Measurements from ENCODE around the gene TCF23. TPM values are rescaled to one million over a fixed set of nuclear protein-coding genes. Genes with fewer than 3 reads are reported as not detected.

Gene TCF23
- under 1 TPM in 2 of 4 donors, not detected in 2; 0.20 to 0.63 TPM for total RNA-seq
- polyA plus RNA-seq, result under 1 TPM in 2 of 3 donors, not detected in 1; 0.05 to 0.06 TPM
- long read RNA-seq, donor 1, result 0 reads
- long read RNA-seq, donor 2, full-length matches to known transcripts, result 2 of 2 reads
- long read RNA-seq, donor 2, partial matches to known transcripts, result 0 of 2 reads
- long read RNA-seq, donor 2, other reads (novel, unspliced or antisense), result 0 of 2 reads

DNA sequence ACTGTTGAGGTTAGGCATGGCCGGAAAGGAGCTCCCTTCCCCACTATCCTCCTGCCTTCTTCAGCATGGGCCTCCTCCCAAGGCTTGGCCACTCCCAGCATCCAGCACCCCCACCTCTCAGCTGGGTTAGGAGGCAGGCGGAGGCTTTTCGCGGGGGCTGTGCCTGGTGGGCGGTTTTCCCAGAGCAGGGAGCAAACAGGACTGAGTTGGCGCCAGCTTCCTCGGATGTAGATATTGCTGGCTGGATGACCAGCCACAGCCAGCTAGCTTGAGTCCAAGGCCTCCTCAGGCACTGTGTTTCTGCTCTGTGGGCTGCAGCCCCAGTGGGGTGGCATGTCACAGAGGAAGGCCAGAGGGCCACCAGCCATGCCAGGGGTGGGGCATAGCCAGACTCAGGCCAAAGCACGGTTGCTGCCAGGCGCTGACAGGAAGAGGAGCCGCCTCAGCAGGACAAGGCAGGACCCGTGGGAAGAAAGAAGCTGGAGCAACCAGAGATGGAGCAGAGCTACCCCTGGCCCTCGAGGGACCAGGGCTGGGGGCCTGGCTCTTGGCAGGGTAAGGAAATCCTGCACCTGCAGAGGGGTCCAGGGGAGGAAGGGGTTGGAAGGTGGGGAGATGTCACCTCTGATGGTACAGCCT is at the start of gene TCF23:
Gene TCF23 (plus strand): TSS at position 204 of the 639 bp plus-strand sequence. CDS start 130 bp downstream, at position 334.
- WGBS, 3 donors, result 32 to 34% (median 34%) methylated on average over 12 of the region's 12 CpGs
- peak in 3 of 4 donors; percentile 39 to 79 (median 72) for ATAC-seq
- no peaks in the 10 kb centered on the region for H3K27me3 ChIP-seq (ENCODE audit: insufficient read depth in 3 of 3, low read length in 2 of 3)
- no peak within 1 kb of the TSS for H3K4me3 ChIP-seq
- no peaks in the 10 kb centered on the region for H3K36me3 ChIP-seq (ENCODE audit: insufficient read depth in 1 of 2, low read depth in 1 of 2)
- TF ChIP-seq, protein P1, sequence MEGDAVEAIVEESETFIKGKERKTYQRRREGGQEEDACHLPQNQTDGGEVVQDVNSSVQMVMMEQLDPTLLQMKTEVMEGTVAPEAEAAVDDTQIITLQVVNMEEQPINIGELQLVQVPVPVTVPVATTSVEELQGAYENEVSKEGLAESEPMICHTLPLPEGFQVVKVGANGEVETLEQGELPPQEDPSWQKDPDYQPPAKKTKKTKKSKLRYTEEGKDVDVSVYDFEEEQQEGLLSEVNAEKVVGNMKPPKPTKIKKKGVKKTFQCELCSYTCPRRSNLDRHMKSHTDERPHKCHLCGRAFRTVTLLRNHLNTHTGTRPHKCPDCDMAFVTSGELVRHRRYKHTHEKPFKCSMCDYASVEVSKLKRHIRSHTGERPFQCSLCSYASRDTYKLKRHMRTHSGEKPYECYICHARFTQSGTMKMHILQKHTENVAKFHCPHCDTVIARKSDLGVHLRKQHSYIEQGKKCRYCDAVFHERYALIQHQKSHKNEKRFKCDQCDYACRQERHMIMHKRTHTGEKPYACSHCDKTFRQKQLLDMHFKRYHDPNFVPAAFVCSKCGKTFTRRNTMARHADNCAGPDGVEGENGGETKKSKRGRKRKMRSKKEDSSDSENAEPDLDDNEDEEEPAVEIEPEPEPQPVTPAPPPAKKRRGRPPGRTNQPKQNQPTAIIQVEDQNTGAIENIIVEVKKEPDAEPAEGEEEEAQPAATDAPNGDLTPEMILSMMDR (IDR thresholded peaks at IDR 0.05), result no peak
- intact Hi-C loops (cut with DNase I), result no loop called here
- DNase-seq, result no peak
- H3K4me1 ChIP-seq, result no peaks in the 10 kb centered on the region
- H3K9me3 ChIP-seq, result no peaks in the 10 kb centered on the region
- no peak within 1 kb of the TSS for H3K27ac ChIP-seq

GRCh38 chr2:27099334-27099955 is 49.4 kb upstream of the TCF23 start:
- Histone ChIP-seq H3K4me1 (peaks cover 14% of the 10 kb centered on the region), H3K27me3 (ENCODE audit: insufficient read depth in 3 of 3, low read length in 2 of 3) (no peaks in the 10 kb centered on the region), H3K36me3 (ENCODE audit: insufficient read depth in 1 of 2, low read depth in 1 of 2) (no peaks in the 10 kb centered on the region), H3K9me3 (no peaks in the 10 kb centered on the region), H3K27ac (no peak overlapping the region), H3K4me3 (no peak overlapping the region)
- ATAC-seq (no peak), DNase-seq (peak in 1 of 2 donors; percentile 40)
- TF ChIP-seq, protein P1 (IDR thresholded peaks at IDR 0.05), result no peak
- 88 to 93% (median 90%) methylated on average over 18 to 19 of the region's 19 CpGs for WGBS, 3 donors
- intact Hi-C loops (cut with DNase I), result loop anchor here (5.0 to 10.0 kb wide), 3 partner anchors 93 to 185 kb away; partner anchors contain the start of genes DNAJC5G (in 1 of the 2) and TRIM54 (in 1 of the 2)

DNA sequence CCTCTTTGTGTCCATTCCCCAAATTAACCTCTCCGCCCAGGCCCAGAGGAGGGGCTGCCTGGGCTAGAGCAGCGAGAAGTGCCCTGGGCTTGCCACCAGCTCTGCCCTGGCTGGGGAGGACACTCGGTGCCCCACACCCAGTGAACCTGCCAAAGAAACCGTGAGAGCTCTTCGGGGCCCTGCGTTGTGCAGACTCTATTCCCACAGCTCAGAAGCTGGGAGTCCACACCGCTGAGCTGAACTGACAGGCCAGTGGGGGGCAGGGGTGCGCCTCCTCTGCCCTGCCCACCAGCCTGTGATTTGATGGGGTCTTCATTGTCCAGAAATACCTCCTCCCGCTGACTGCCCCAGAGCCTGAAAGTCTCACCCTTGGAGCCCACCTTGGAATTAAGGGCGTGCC is 48.8 kb upstream of the TCF23 start:
- Histone ChIP-seq H3K27ac (no peak overlapping the region), H3K4me1 (peaks cover 14% of the 10 kb centered on the region), H3K4me3 (no peak overlapping the region), H3K36me3 (ENCODE audit: insufficient read depth in 1 of 2, low read depth in 1 of 2) (no peaks in the 10 kb centered on the region), H3K27me3 (ENCODE audit: insufficient read depth in 3 of 3, low read length in 2 of 3) (no peaks in the 10 kb centered on the region), H3K9me3 (no peaks in the 10 kb centered on the region)
- DNase-seq (peak in 1 of 2 donors; percentile 46), ATAC-seq (no peak)
- TF ChIP-seq, protein P1 (IDR thresholded peaks at IDR 0.05), result no peak
- intact Hi-C loops (cut with DNase I), result no loop called here
- WGBS, 3 donors, result 82 to 84% (median 82%) methylated on average over 10 of the region's 10 CpGs

DNA sequence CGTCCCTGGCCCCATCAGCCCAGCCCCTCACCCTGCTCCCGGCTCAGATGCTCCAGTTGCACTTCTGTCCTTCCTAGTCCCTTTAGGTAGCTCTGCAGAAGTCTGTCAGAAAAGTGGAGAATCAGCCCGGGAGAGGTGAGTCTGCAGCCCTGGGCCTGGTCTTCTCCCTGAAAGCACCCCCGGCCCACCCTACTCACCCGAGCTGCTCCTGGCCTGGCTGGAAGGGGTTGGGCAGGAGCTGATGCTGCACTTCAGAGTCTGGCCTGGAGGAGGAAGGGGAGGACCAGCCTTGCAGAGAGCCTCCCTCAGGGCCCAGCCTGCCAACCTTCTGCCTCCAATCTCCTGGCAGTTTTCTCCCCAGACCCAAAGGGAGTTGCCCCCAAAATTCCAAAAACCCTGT is 46.5 kb upstream of the TCF23 start:
- H3K9me3 ChIP-seq, result no peaks in the 10 kb centered on the region
- ATAC-seq (no peak), DNase-seq (peak in 1 of 2 donors; percentile 6)
- no peak overlapping the region for H3K27ac ChIP-seq
- no peaks in the 10 kb centered on the region for H3K36me3 ChIP-seq (ENCODE audit: insufficient read depth in 1 of 2, low read depth in 1 of 2)
- no peaks in the 10 kb centered on the region for H3K27me3 ChIP-seq (ENCODE audit: insufficient read depth in 3 of 3, low read length in 2 of 3)
- no peaks in the 10 kb centered on the region for H3K4me1 ChIP-seq
- intact Hi-C loops (cut with DNase I), result no loop called here
- 71 to 84% (median 77%) methylated on average over 5 of the region's 5 CpGs for WGBS, 3 donors
- no peak overlapping the region for H3K4me3 ChIP-seq
- TF ChIP-seq, protein P1 (IDR thresholded peaks at IDR 0.05), result no peak

All from psoas muscle (tissue), 8 donors.